Measurements from ENCODE around the gene NSUN4. TPM values are rescaled to one million over a fixed set of nuclear protein-coding genes. Genes with fewer than 3 reads are reported as not detected.
A peak's percentile ranks its signal among the peaks of the same experiment; 100 is the strongest.

NSUN4 gene
- total and polyA plus RNA-seq, 9 of the 15 experiments (the other 6 are each of a cell fraction or from before 2014, with no cell fraction given), result 33.4 to 60.2 (median 46.3) TPM

DNA sequence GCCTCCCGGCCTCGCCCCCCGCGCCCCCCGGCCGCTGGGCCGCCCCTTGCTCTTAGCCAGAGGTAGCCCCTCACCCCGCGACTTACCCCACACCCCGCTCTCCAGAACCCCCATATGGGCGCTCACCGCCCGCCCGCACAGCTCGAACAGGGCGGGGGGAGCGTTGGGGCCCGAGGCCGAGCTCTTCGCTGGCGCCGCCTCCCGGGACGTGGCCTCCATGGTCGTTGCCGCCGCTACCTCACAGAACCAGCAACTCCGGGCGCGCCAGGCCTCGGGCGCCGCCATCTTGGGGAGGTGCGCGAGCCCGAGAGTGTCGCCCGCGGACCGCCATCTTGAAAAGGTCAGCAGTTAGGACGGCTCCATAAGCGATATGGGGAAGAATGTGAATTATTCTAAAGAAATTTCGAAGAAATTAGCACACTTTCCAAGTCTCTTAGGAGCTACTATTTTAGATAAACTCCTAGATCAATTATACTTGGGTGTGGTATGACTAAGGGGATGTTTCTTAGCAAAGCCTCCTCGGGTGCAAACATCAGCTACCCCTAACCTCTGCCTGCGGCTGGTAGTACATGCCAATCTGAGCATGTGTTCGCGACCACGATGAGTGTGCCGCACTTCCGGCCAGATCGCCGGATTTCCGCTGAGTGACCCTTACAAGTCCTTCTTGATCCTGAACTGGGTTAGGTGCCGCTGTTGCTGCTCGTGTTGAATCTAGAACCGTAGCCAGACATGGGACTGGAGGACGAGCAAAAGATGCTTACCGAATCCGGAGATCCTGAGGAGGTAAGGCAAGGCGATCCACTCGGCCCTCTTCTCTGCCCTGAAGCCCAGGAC lies 37.4 kb upstream of the NSUN4 start, which contains the start of the genes LRRC41 and UQCRH (continued):
- TF ChIP-seq, protein P1, sequence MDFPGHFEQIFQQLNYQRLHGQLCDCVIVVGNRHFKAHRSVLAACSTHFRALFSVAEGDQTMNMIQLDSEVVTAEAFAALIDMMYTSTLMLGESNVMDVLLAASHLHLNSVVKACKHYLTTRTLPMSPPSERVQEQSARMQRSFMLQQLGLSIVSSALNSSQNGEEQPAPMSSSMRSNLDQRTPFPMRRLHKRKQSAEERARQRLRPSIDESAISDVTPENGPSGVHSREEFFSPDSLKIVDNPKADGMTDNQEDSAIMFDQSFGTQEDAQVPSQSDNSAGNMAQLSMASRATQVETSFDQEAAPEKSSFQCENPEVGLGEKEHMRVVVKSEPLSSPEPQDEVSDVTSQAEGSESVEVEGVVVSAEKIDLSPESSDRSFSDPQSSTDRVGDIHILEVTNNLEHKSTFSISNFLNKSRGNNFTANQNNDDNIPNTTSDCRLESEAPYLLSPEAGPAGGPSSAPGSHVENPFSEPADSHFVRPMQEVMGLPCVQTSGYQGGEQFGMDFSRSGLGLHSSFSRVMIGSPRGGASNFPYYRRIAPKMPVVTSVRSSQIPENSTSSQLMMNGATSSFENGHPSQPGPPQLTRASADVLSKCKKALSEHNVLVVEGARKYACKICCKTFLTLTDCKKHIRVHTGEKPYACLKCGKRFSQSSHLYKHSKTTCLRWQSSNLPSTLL (IDR thresholded peaks at IDR 0.05), result no peak
- TF ChIP-seq ZBTB43 (CRISPR knock-in tag; IDR thresholded peaks at IDR 0.05) (peak; percentile 30), RFX5 (IDR thresholded peaks at IDR 0.05; ENCODE audit: low read depth, low read length) (no peak), NR2C2 (CRISPR knock-in tag; IDR thresholded peaks at IDR 0.05) (peak; percentile 82), NR2C2 (tag; IDR thresholded peaks at IDR 0.05) (peak; percentile 97), CREBBP (IDR thresholded peaks at IDR 0.05; ENCODE audit: low read depth, low read length) (no peak), SAFB (IDR thresholded peaks at IDR 0.05; ENCODE audit: borderline replicate concordance, low read depth, low read length) (no peak), SREBF1 (IDR thresholded peaks at IDR 0.05; ENCODE audit: borderline replicate concordance, low read depth, low read length) (peak; percentile 73; the same call in 1 of the 2 replicates), FOXJ2 (tag; IDR thresholded peaks at IDR 0.05) (peak; percentile 79; the same call in 1 of the 2 replicates), IRF1 (CRISPR knock-in tag; IDR thresholded peaks at IDR 0.05; ENCODE audit: borderline replicate concordance) (peak; percentile 66; the same call in 1 of the 2 replicates)
- TF ChIP-seq, protein P2, sequence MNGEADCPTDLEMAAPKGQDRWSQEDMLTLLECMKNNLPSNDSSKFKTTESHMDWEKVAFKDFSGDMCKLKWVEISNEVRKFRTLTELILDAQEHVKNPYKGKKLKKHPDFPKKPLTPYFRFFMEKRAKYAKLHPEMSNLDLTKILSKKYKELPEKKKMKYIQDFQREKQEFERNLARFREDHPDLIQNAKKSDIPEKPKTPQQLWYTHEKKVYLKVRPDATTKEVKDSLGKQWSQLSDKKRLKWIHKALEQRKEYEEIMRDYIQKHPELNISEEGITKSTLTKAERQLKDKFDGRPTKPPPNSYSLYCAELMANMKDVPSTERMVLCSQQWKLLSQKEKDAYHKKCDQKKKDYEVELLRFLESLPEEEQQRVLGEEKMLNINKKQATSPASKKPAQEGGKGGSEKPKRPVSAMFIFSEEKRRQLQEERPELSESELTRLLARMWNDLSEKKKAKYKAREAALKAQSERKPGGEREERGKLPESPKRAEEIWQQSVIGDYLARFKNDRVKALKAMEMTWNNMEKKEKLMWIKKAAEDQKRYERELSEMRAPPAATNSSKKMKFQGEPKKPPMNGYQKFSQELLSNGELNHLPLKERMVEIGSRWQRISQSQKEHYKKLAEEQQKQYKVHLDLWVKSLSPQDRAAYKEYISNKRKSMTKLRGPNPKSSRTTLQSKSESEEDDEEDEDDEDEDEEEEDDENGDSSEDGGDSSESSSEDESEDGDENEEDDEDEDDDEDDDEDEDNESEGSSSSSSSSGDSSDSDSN (IDR thresholded peaks at IDR 0.05; ENCODE audit: borderline replicate concordance in 1 of 2, low read depth in 2 of 2, low read length in 2 of 2), result peak in 1 of 2 experiments; percentile 93; a peak in 2 of 4 replicates
- TF ChIP-seq, protein P3, sequence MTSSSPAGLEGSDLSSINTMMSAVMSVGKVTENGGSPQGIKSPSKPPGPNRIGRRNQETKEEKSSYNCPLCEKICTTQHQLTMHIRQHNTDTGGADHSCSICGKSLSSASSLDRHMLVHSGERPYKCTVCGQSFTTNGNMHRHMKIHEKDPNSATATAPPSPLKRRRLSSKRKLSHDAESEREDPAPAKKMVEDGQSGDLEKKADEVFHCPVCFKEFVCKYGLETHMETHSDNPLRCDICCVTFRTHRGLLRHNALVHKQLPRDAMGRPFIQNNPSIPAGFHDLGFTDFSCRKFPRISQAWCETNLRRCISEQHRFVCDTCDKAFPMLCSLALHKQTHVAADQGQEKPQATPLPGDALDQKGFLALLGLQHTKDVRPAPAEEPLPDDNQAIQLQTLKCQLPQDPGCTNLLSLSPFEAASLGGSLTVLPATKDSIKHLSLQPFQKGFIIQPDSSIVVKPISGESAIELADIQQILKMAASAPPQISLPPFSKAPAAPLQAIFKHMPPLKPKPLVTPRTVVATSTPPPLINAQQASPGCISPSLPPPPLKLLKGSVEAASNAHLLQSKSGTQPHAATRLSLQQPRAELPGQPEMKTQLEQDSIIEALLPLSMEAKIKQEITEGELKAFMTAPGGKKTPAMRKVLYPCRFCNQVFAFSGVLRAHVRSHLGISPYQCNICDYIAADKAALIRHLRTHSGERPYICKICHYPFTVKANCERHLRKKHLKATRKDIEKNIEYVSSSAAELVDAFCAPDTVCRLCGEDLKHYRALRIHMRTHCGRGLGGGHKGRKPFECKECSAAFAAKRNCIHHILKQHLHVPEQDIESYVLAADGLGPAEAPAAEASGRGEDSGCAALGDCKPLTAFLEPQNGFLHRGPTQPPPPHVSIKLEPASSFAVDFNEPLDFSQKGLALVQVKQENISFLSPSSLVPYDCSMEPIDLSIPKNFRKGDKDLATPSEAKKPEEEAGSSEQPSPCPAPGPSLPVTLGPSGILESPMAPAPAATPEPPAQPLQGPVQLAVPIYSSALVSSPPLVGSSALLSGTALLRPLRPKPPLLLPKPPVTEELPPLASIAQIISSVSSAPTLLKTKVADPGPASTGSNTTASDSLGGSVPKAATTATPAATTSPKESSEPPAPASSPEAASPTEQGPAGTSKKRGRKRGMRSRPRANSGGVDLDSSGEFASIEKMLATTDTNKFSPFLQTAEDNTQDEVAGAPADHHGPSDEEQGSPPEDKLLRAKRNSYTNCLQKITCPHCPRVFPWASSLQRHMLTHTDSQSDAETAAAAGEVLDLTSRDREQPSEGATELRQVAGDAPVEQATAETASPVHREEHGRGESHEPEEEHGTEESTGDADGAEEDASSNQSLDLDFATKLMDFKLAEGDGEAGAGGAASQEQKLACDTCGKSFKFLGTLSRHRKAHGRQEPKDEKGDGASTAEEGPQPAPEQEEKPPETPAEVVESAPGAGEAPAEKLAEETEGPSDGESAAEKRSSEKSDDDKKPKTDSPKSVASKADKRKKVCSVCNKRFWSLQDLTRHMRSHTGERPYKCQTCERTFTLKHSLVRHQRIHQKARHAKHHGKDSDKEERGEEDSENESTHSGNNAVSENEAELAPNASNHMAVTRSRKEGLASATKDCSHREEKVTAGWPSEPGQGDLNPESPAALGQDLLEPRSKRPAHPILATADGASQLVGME (CRISPR knock-in tag; IDR thresholded peaks at IDR 0.05), result no peak
